HCT116 (cell line): ENCODE results near the gene PDSS2. TPM values are rescaled to one million over a fixed set of nuclear protein-coding genes. Genes with fewer than 3 reads are reported as not detected.
A peak's percentile ranks its signal among the peaks of the same experiment; 100 is the strongest.

Experiments used
- ATAC-seq: fragments of 200-7000 bp; cut with Tn5 transposase; 2 replicates; pipeline ENCODE4 v1.9.1; 2020; ENCODE audit warnings: mild to moderate bottlenecking, moderate library complexity
- BruUV-seq: library from RNA; stranded (reverse); fragments of 400-500 nt; replicated peaks from 2 replicates; lab custom pipeline; 2021; lab: Mats Ljungman, UMichigan
- CTCF ChIA-PET: fragments of 300-600 bp; sonication (Branson Sonifier 250); formaldehyde crosslinking; loops from one replicate; lab custom pipeline; 2021; ENCODE audit warnings: antibody characterized with exemption; lab: Charles Lee
- POLR2A ChIA-PET: fragments of 300-600, 350-600 bp; sonication (Branson Sonifier 250); formaldehyde crosslinking; loops from one replicate; lab custom pipeline; 2021; ENCODE audit warnings: antibody characterized with exemption; lab: Charles Lee
- RAD21 ChIA-PET, 2 experiments: fragments of 300-600 bp; sonication (Branson Sonifier 250); formaldehyde crosslinking; loops; one replicate each; lab custom pipeline; 2023; ENCODE audit warnings: low total read pairs in 2 of 2; ENCODE audit not compliant: uncharacterized antibody in 2 of 2, unreplicated experiment in 2 of 2, low non-redundant PET in 1 of 2; lab: Charles Lee
- DNase-seq: peaks from one replicate; pipeline ENCODE4 v3.0.0-alpha.2; 2010; ENCODE audit warnings: low read depth, low spot score
- H2AFZ ChIP-seq: fragments of 200-600 bp; shearing (Covaris generic), sonication (generic); 2 replicates; pipeline ENCODE4 v1.6.1; 2017; ENCODE audit warnings: low read depth, mixed run types, mixed read lengths, antibody characterized with exemption, low read length; ENCODE audit not compliant: poor library complexity, severe bottlenecking
- H3K27ac ChIP-seq: 2 replicates; pipeline ENCODE4 v1.5.1; 2012; ENCODE audit warnings: low read depth, low read length
- H3K27me3 ChIP-seq: fragments of 200-600 bp; sonication (generic); 2 replicates; pipeline ENCODE4 v1.6.1; 2016; ENCODE audit warnings: mixed run types, low read length, mixed read lengths; ENCODE audit not compliant: insufficient read depth
- H3K36me3 ChIP-seq, 2 experiments: fragments of 200-500 bp in 1 of 2; fragments of 200-600 bp in 1 of 2; sonication (Bioruptor generic) in 1 of 2; sonication (generic) in 1 of 2; 2 replicates each; pipeline versions ENCODE4 v1.5.1 to v1.6.1; 2014 to 2016; ENCODE audit warnings: low read length in 2 of 2, inconsistent platforms in 1 of 2, mixed read lengths in 1 of 2, mixed run types in 1 of 2; ENCODE audit not compliant: insufficient read depth in 2 of 2, control insufficient read depth in 1 of 2
- H3K4me1 ChIP-seq, 2 experiments: fragments of 200-600 bp in 1 of 2; sonication (generic) in 1 of 2; 2 replicates each; pipeline versions ENCODE4 v1.5.1 to v1.6.1; 2012 to 2017; ENCODE audit warnings: low read length in 2 of 2, inconsistent platforms in 1 of 2, mild to moderate bottlenecking in 1 of 2, mixed read lengths in 1 of 2, mixed run types in 1 of 2, moderate library complexity in 1 of 2; ENCODE audit not compliant: insufficient read depth in 2 of 2, control insufficient read depth in 1 of 2
- H3K4me2 ChIP-seq: fragments of 200-600 bp; sonication (generic); 2 replicates; pipeline ENCODE4 v1.6.1; 2017; ENCODE audit warnings: mixed run types, low read length, mixed read lengths
- H3K4me3 ChIP-seq, 2 experiments: fragments of 200-600 bp in 1 of 2; sonication (generic) in 1 of 2; replicated peaks in 1 of 2; 2 replicates each; pipeline ENCODE4 v1.5.1; 2011 to 2016; ENCODE audit warnings: low read length in 2 of 2, control low read depth in 1 of 2, low read depth in 1 of 2, mild to moderate bottlenecking in 1 of 2, mixed read lengths in 1 of 2, mixed run types in 1 of 2
- H3K79me2 ChIP-seq: fragments of 200-600 bp; sonication (generic); 2 replicates; pipeline ENCODE4 v1.6.1; 2017; ENCODE audit warnings: mild to moderate bottlenecking, mixed run types, low read length, moderate library complexity, mixed read lengths; ENCODE audit not compliant: insufficient read depth
- H3K9ac ChIP-seq: fragments of 200-600 bp; sonication (generic); 2 replicates; pipeline ENCODE4 v1.6.1; 2016; ENCODE audit warnings: low read length, mixed read lengths
- H3K9me2 ChIP-seq: fragments of 200-600 bp; sonication (generic), shearing (Covaris generic); 2 replicates; pipeline ENCODE4 v1.6.1; 2017; ENCODE audit warnings: mixed run types, mild to moderate bottlenecking, moderate library complexity; ENCODE audit not compliant: insufficient read depth
- H3K9me3 ChIP-seq, 2 experiments: fragments of 200-500 bp in 1 of 2; fragments of 200-600 bp in 1 of 2; sonication (Bioruptor generic) in 1 of 2; sonication (generic) in 1 of 2; 2 replicates each; pipeline ENCODE4 v1.6.1; 2014 to 2017; ENCODE audit warnings: low read length in 2 of 2, mixed read lengths in 2 of 2, inconsistent platforms in 1 of 2, low read depth in 1 of 2, mild to moderate bottlenecking in 1 of 2, mixed run types in 1 of 2, moderate library complexity in 1 of 2; ENCODE audit not compliant: control insufficient read depth in 1 of 2, insufficient read depth in 1 of 2
- H4K20me1 ChIP-seq: fragments of 200-600 bp; sonication (generic), shearing (Covaris generic); 2 replicates; pipeline ENCODE4 v1.6.1; 2017; ENCODE audit warnings: mixed run types, mild to moderate bottlenecking, moderate library complexity; ENCODE audit not compliant: insufficient read depth
- CTCF ChIP-seq, 3 experiments: fragments of 200-600 bp in 1 of 3; sonication (generic) in 1 of 3; IDR thresholded peaks in 2 of 3; conservative IDR thresholded peaks in 1 of 3; 2 replicates each; pipeline ENCODE4 v1.5.1; 2012 to 2017; ENCODE audit warnings: low read depth in 2 of 3, low read length in 2 of 3, antibody characterized with exemption in 1 of 3, borderline replicate concordance in 1 of 3, control low read depth in 1 of 3, mild to moderate bottlenecking in 1 of 3, mixed read lengths in 1 of 3, mixed run types in 1 of 3, moderate library complexity in 1 of 3; ENCODE audit not compliant: insufficient read depth in 1 of 3
- RAD21 ChIP-seq: IDR thresholded peaks from 2 replicates; pipeline ENCODE4 v1.6.1; 2012; ENCODE audit warnings: low read depth, mild to moderate bottlenecking
- REST ChIP-seq: IDR thresholded peaks from 2 replicates; pipeline ENCODE4 v1.6.1; 2012; ENCODE audit warnings: low read depth
- SP1 ChIP-seq: IDR thresholded peaks from 2 replicates; pipeline ENCODE4 v1.6.1; 2012; ENCODE audit warnings: low read depth
- intact Hi-C: fragments of 100-400 bp; cut with micrococcal nuclease; formaldehyde crosslinking; loops from 2 replicates; pipeline ENCODE4 v1.10.0; 2022
- total RNA-seq: library from RNA; stranded (reverse); gene quantifications from one replicate; pipeline ENCODE4 v1.2.1, GENCODE V29; 2021; ENCODE audit not compliant: unreplicated experiment

PDSS2 gene
- total RNA-seq, 1 experiment from 2014 or later: 12.2 TPM

GRCh38 chr6:107318100-107318736, 141.1 kb downstream of the PDSS2 start:
- no peaks in the 10 kb centered on the region for H3K79me2 ChIP-seq
- DNase-seq: peak; percentile 26
- RAD21 ChIA-PET: interaction anchor here (0.6 to 1.0 kb wide), 4 partner anchors 140 to 356 kb away, joined by 3 read pairs; partner anchors contain the start of gene PDSS2 (in 1 of the 2)
- no peak overlapping the region for H3K4me2 ChIP-seq
- POLR2A ChIA-PET: interaction anchor here (1.1 kb wide), 1 partner anchor 141 kb away, joined by 3 read pairs; the partner anchor contains the start of gene PDSS2
- CTCF ChIA-PET: interaction anchor here (0.7 to 1.8 kb wide), 19 partner anchors 10 to 549 kb away, joined by 3 to 12 read pairs (median 4); partner anchors contain the start of gene PDSS2
- ATAC-seq: peak; percentile 100
- no peak overlapping the region for H2AFZ ChIP-seq
- no peaks in the 10 kb centered on the region for H3K9me2 ChIP-seq
- H4K20me1 ChIP-seq: no peaks in the 10 kb centered on the region
- no peak overlapping the region for H3K4me3 ChIP-seq
- intact Hi-C loops: loop anchor here (5.0 kb wide), 1 partner anchor 339 kb away; no protein-coding TSS in a partner anchor
- no peaks in the 10 kb centered on the region for H3K36me3 ChIP-seq
- no peaks in the 10 kb centered on the region for H3K27me3 ChIP-seq
- no peaks in the 10 kb centered on the region for H3K9me3 ChIP-seq
- no TSS peak for BruUV-seq
- no peaks in the 10 kb centered on the region for H3K4me1 ChIP-seq
- no peak overlapping the region for H3K27ac ChIP-seq
- TF ChIP-seq RAD21 (peak; percentile 73), CTCF (IDR thresholded peaks at IDR 0.05 in 2 of 3, conservative IDR thresholded peaks at IDR 0.05 in 1 of 3; ENCODE audit: borderline replicate concordance in 1 of 3, insufficient read depth in 1 of 3, low read depth in 2 of 3, low read length in 2 of 3) (peak; percentile 59 to 87 (median 73); a peak in 5 of 6 replicates), SP1 (no peak)
- H3K9ac ChIP-seq: no peak overlapping the region

GRCh38 chr6:107315114-107315513, 144.2 kb downstream of the PDSS2 start:
- Histone ChIP-seq H3K4me1 (no peaks in the 10 kb centered on the region), H3K9me2 (no peaks in the 10 kb centered on the region), H3K4me2 (no peak overlapping the region), H3K27me3 (no peaks in the 10 kb centered on the region), H3K36me3 (no peaks in the 10 kb centered on the region), H2AFZ (no peak overlapping the region), H4K20me1 (no peaks in the 10 kb centered on the region), H3K9me3 (no peaks in the 10 kb centered on the region), H3K27ac (no peak overlapping the region), H3K4me3 (no peak overlapping the region), H3K9ac (no peak overlapping the region), H3K79me2 (no peaks in the 10 kb centered on the region)
- intact Hi-C loops: loop anchor here (5.0 kb wide), 1 partner anchor 342 kb away; no protein-coding TSS in a partner anchor
- ATAC-seq (no peak), DNase-seq (no peak)
- no peak for TF ChIP-seq REST
- ChIA-PET POLR2A (no interaction called here), RAD21 (no interaction called here), CTCF (no interaction called here)
- no TSS peak for BruUV-seq
